GM21723 (cell line): ENCODE data around the gene KCNG4.
"Not testable (repeated sequence)": the region's sequence is repeated elsewhere in the genome, so short reads cannot be mapped to it uniquely, and the experiment has no call there.

Experiments used
- ATAC-seq: cut with Tn5 transposase; IDR thresholded peaks from one replicate; pipeline ENCODE4 v1.9.1; 2021; ENCODE audit warnings: mild to moderate bottlenecking, moderate library complexity; ENCODE audit not compliant: unreplicated experiment

KCNG4 gene

GRCh38 chr16:84207879-84208278 is 31.9 kb downstream of the KCNG4 start:
- no peak for ATAC-seq

DNA sequence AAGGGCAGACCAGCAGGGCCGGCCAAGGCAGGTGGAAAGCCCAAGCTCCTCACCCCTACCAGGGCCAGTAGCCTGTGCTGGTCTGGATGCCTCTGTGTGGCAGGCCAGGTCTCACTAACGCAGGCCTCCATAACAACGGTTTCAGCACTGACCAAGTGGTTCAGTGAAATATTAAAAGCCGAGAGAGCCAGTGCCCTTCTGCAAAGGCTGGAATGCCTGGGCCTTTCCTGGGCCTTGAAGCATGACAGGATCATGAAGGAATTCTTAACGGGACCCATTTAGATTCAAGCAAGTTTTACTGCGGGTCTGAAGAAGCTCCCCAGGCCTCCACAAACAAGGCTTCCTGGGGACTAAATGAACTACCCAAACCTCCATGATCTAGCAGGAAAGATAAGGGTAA is 32.6 kb downstream of the KCNG4 start:
- no peak for ATAC-seq

GRCh38 chr16:84205976-84206691 is 33.7 kb downstream of the KCNG4 start:
- no peak for ATAC-seq

DNA sequence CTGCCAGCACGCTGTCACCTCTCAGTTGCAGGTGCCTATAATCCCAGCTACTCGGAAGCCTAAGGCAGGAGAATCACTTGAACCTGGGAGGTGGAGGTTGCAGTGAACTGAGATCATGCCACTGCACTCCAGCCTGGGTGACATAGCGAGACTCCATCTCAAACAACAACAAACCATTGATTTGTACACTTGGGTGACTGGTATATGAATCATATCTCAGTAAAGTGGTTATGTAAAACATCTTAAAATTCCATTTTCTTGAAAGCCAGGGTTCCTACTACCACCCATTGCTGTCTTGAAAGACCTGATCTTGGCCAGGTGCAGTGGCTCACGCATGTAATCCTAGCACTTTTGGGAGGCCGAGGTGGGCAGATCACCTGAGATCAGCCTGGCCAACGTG is 34.7 kb downstream of the KCNG4 start:
- not testable (repeated sequence) for ATAC-seq

- not testable (repeated sequence) for ATAC-seq
These were observed 35.3 kb downstream of the KCNG4 start for GRCh38 chr16:84204551-84204950.

DNA sequence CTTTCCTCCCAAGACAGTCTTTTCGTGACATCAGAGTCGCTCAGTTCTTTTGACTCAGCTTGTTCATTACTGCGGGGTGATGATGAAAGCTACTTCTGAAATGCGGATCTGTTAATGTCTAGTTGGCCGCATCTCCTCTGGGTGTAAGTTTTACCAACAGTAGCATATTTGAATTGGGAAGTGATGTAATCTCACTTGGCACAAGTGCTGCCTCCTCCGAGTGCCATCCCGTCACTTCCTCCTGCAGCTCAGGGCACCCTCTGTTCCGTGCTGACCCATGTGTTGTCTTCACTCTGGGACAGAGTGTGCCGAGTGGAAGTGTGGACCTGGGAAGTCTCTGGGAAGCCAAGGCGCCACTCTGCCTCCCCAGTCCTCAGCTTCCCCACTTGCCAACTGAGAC is 40.0 kb downstream of the KCNG4 start:
- no peak for ATAC-seq

- ATAC-seq, result no peak
These were observed 40.7 kb downstream of the KCNG4 start for GRCh38 chr16:84199097-84199496.

GRCh38 chr16:84198401-84198800 is 41.4 kb downstream of the KCNG4 start:
- ATAC-seq, result no peak

GRCh38 chr16:84197466-84198128 is 42.2 kb downstream of the KCNG4 start:
- ATAC-seq, result no peak

- no peak for ATAC-seq
These were observed 43.0 kb downstream of the KCNG4 start for GRCh38 chr16:84196727-84197394.

- ATAC-seq, result no peak
These were observed 43.7 kb downstream of the KCNG4 start for GRCh38 chr16:84196101-84196500.

DNA sequence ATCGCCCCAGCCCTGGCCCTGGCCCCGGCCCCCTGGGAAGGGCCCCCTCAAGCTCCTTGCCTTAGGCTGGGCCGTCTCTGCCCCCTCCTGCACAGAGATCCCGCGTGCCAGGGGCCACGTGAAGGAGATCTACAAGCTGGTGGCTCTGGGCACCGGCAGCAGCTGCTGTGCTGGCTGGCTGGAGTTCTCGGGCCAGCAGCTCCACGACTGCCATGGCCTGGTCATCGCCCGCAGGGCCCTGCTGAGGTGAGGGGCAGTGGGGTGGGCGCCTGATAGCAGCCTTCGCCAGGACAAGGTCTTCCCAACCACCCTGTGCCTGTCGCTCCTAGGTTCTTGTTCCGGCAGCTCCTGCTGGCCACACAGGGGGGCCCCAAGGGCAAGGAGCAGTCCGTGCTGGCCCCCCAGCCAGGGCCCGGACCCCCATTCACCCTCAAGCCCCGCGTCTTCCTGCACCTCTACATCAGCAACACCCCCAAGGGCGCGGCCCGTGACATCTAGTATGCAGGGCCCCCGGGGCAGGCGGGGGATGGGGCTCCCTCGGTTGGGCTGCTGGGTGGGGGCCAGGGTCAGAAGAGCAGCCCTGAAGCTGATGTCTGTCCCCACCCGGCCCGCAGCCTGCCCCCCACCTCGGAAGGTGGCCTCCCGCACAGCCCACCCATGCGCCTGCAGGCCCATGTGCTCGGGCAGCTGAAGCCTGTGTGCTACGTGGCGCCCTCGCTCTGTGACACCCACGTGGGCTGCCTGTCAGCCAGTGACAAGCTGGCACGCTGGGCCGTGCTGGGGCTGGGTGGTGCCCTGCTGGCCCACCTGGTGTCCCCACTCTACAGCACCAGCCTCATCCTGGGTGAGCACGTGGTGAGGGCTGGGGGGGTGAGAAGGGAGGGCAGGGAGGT is 44.4 kb downstream of the KCNG4 start:
- ATAC-seq, result no peak

GRCh38 chr16:84194470-84195200 is 45.2 kb downstream of the KCNG4 start:
- no peak for ATAC-seq

DNA sequence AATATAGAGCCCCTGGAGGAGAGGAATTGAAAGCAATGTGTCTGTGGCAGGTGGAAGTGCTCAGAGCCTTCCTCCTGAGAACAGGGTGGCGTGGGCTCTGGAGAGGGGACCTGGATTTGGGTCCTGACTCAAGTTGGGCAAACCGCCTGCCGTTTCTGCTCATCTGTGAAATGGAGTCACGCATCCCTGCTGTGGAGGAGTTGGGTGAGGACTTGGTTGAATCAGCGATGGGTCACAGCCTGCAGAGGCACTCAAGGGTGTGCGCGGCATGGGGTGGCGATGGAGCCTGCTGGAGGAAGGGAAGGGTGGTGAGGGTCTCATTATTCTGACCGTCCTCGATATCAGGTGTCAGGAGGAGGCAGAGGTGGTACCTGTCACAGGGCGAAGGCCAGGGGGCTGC is 45.8 kb downstream of the KCNG4 start:
- no peak for ATAC-seq

- no peak for ATAC-seq
These were observed 46.3 kb downstream of the KCNG4 start for GRCh38 chr16:84193480-84193879.

- ATAC-seq, result no peak
These were observed 48.3 kb downstream of the KCNG4 start for GRCh38 chr16:84191466-84191865.

GRCh38 chr16:84190731-84191388 is 49.0 kb downstream of the KCNG4 start, which contains the start of gene ADAD2:
Gene ADAD2, plus strand, starts transcription at chr16:84191157. Its CDS starts 74 bp downstream, at chr16:84191231.
- ATAC-seq, result no peak

DNA sequence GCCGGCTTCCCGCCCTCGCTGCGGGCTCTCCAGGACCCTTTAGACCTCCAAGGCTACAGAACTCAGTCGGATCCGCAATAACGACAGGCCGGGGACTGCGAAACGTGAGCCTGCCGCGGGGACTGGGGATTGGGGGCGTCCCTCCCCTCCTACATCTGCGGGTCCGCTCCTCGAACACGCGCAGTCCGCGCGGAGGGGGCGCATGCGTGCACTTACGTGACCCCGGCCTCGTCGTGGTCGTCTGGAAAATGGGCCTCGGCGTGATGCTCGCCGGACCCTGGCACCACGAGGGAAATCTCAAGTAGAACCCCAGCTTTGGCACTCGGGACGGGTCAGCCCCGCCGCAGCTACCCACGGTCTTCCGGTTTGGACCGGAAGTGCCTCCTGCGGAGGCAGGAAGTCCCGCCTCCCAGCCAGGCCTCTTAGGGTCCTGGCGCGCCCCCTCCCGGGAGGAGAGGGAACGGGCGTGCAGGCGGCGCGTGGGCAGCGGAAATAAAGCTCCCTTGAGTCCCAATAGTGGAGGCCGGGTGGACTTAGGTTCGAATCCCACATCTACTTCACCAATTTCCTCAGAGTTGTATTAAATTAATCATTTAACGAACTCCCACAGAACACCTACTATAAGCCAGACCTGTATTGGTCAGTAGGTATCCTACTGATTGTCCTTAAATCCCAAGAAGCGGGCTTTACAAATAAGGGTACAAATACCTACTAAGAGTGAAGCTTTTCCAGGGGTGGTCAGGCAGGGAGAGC is 53.0 kb downstream of the KCNG4 start, which contains the start of gene TAF1C:
TSS of gene TAF1C (minus strand) at position 373 of the 753 bp plus-strand sequence. CDS start 2,069 bp downstream, outside the sequence.
- ATAC-seq, result peak; percentile 93

GRCh38 chr16:84184775-84185174 is 55.0 kb downstream of the KCNG4 start:
- ATAC-seq, result no peak
